GM19193 (cell line): Measurements from ENCODE around the gene HPS5.

Source experiments
- POLR2A ChIP-seq: IDR thresholded peaks from 4 replicates; pipeline ENCODE4 v1.6.1; 2011; ENCODE audit not compliant: insufficient read depth, insufficient read length; ENCODE audit errors: extremely low read depth

HPS5 gene

GRCh38 chr11:18330921-18331320, 9.0 kb upstream of the HPS5 start:
- TF ChIP-seq POLR2A, result no peak

GRCh38 chr11:18329196-18329870, 7.4 kb upstream of the HPS5 start:
- no peak for TF ChIP-seq POLR2A

- TF ChIP-seq POLR2A, result no peak
These were observed 2.4 kb upstream of the HPS5 start for GRCh38 chr11:18324381-18324780.

GRCh38 chr11:18322818-18323570, 1.1 kb upstream of the HPS5 start:
- TF ChIP-seq POLR2A, result no peak

GRCh38 chr11:18321578-18321968, 367 bp downstream of the HPS5 start:
- no peak for TF ChIP-seq POLR2A

GRCh38 chr11:18320617-18321016, 1.3 kb downstream of the HPS5 start:
- no peak for TF ChIP-seq POLR2A

GRCh38 chr11:18319914-18320313, 2.0 kb downstream of the HPS5 start:
- no peak for TF ChIP-seq POLR2A

- TF ChIP-seq POLR2A, result no peak
These were observed 4.4 kb downstream of the HPS5 start for GRCh38 chr11:18317551-18317950.

- no peak for TF ChIP-seq POLR2A
These were observed 6.0 kb downstream of the HPS5 start for GRCh38 chr11:18315893-18316292.

- TF ChIP-seq POLR2A, result no peak
These were observed 7.0 kb downstream of the HPS5 start for GRCh38 chr11:18314784-18315523.

GRCh38 chr11:18313965-18314763, 7.8 kb downstream of the HPS5 start:
- no peak for TF ChIP-seq POLR2A

- TF ChIP-seq POLR2A, result no peak
These were observed 9.1 kb downstream of the HPS5 start for GRCh38 chr11:18312663-18313420.

GRCh38 chr11:18312012-18312411, 9.9 kb downstream of the HPS5 start:
- TF ChIP-seq POLR2A, result no peak

- TF ChIP-seq POLR2A, result no peak
These were observed 11.1 kb downstream of the HPS5 start for GRCh38 chr11:18310800-18311340.
